HG03469 (cell line): ENCODE measurements around the gene TEKTIP1.
"Not testable (repeated sequence)": the region's sequence is repeated elsewhere in the genome, so short reads cannot be mapped to it uniquely, and the experiment has no call there.

Source experiments
- ATAC-seq: cut with Tn5 transposase; IDR thresholded peaks from one replicate; pipeline ENCODE4 v1.9.1; 2021; ENCODE audit warnings: mild to moderate bottlenecking, moderate library complexity, moderate number of reproducible peaks; ENCODE audit not compliant: unreplicated experiment

TEKTIP1 gene

GRCh38 chr19:3522421-3523360, 16.3 kb upstream of the TEKTIP1 start:
- no peak for ATAC-seq

GRCh38 chr19:3523361-3524077, 15.5 kb upstream of the TEKTIP1 start:
- ATAC-seq = no peak

GRCh38 chr19:3524078-3524842, 14.7 kb upstream of the TEKTIP1 start:
- ATAC-seq = no peak

GRCh38 chr19:3524904-3525451, 14.0 kb upstream of the TEKTIP1 start:
- ATAC-seq = no peak

GRCh38 chr19:3526507-3527237, 12.3 kb upstream of the TEKTIP1 start:
- ATAC-seq = no peak

GRCh38 chr19:3527238-3527910, 11.6 kb upstream of the TEKTIP1 start:
- no peak for ATAC-seq

GRCh38 chr19:3528080-3528479, 10.9 kb upstream of the TEKTIP1 start:
- ATAC-seq = no peak

GRCh38 chr19:3528539-3529211, 10.3 kb upstream of the TEKTIP1 start:
- ATAC-seq = no peak

- not testable (repeated sequence) for ATAC-seq
These were observed 9.7 kb upstream of the TEKTIP1 start for GRCh38 chr19:3529299-3529698.

- ATAC-seq = no peak
These were observed 8.6 kb upstream of the TEKTIP1 start for GRCh38 chr19:3530389-3530788.

- ATAC-seq = no peak
These were observed 7.3 kb upstream of the TEKTIP1 start for GRCh38 chr19:3531716-3532115.

- ATAC-seq = no peak
These were observed 6.7 kb upstream of the TEKTIP1 start for GRCh38 chr19:3532154-3532786.

- ATAC-seq = no peak
These were observed 5.9 kb upstream of the TEKTIP1 start for GRCh38 chr19:3533033-3533432.

- ATAC-seq = no peak
These were observed 5.3 kb upstream of the TEKTIP1 start for GRCh38 chr19:3533563-3534216.

GRCh38 chr19:3534375-3535234, 4.4 kb upstream of the TEKTIP1 start:
- ATAC-seq = no peak

- no peak for ATAC-seq
These were observed 3.8 kb upstream of the TEKTIP1 start for GRCh38 chr19:3535235-3535535.

- no peak for ATAC-seq
These were observed 3.4 kb upstream of the TEKTIP1 start for GRCh38 chr19:3535563-3535965.
